Cardiac muscle cell (in vitro differentiated cells and primary cell): ENCODE measurements around the gene CMTM8. TPM values are rescaled to one million over a fixed set of nuclear protein-coding genes. Genes with fewer than 3 reads are reported as not detected.

ENCODE experiments used
- DNase-seq, 2 donors: peaks; one replicate each; pipeline versions ENCODE4 v3.0.0 to v3.0.0-alpha.2; 2010 to 2017; ENCODE audit warnings: low read depth in 1 of 2, low spot score in 1 of 2
- H3K27ac ChIP-seq: fragments of 200-600 bp; sonication (generic); 2 replicates; pipeline ENCODE4 v1.5.1; 2016
- H3K27me3 ChIP-seq: fragments of 200-600 bp; sonication (generic); 2 replicates; pipeline ENCODE4 v1.6.0; 2016; ENCODE audit warnings: control low read depth
- H3K36me3 ChIP-seq: fragments of 200-600 bp; sonication (generic); 2 replicates; pipeline ENCODE4 v1.5.1; 2016; ENCODE audit warnings: control low read depth
- H3K4me1 ChIP-seq: fragments of 200-600 bp; sonication (generic); 2 replicates; pipeline ENCODE4 v1.8.1; 2017; ENCODE audit warnings: low read depth, mild to moderate bottlenecking, mixed run types
- H3K4me3 ChIP-seq: fragments of 200-600 bp; sonication (generic); 2 replicates; pipeline ENCODE4 v1.5.1; 2016; ENCODE audit warnings: mild to moderate bottlenecking
- H3K9me3 ChIP-seq: fragments of 200-600 bp; sonication (generic); 2 replicates; pipeline ENCODE4 v1.5.1; 2017; ENCODE audit warnings: low read depth, mild to moderate bottlenecking, control low read depth
- polyA plus RNA-seq: library from polyadenylated mRNA; unstranded; fragments of >200 nt; fragmentation: Nextera tagmentation; extraction: Ambion mirVana; gene quantifications from 2 replicates; pipeline ENCODE4 v1.2.1, GENCODE V29; 2016
- total RNA-seq: library from RNA; depleted of rRNA; stranded (reverse); fragments of >200 nt; gene quantifications from 2 replicates; pipeline ENCODE4 v1.2.3, GENCODE V29; 2016
- TF ChIP-seq, protein P1 (sequence below): IDR thresholded peaks from 2 replicates; pipeline ENCODE4 v1.5.1; 2012; ENCODE audit warnings: low read depth, mild to moderate bottlenecking, low read length

CMTM8 gene
- total and polyA plus RNA-seq, 2 experiments from 2014 or later, result 6.9 to 12.5 TPM

DNA sequence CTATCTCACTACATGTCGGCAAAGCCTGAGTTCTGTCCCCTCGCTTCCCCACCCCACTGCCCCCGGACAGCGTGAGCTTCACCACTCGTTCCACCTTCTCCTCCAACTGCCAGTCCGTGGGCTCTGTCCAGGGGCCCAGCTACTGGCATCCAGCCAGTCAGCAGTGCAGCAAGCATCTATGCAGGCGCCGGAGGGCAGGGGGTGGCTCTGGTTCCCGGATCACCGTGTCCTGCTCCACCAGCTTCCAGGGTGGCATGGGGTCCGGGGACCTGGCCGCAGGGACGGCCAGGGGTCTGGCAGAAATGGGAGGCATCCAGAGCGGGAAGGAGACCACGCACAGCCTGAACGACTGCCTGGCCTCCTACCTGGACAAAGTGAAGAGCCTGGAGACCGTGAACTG is 20.4 kb downstream of the CMTM8 start:
- Histone ChIP-seq H3K9me3 (no peaks in the 10 kb centered on the region), H3K36me3 (no peaks in the 10 kb centered on the region), H3K4me3 (no peak overlapping the region), H3K27me3 (no peaks in the 10 kb centered on the region), H3K4me1 (no peaks in the 10 kb centered on the region), H3K27ac (no peak overlapping the region)
- TF ChIP-seq, protein P1, sequence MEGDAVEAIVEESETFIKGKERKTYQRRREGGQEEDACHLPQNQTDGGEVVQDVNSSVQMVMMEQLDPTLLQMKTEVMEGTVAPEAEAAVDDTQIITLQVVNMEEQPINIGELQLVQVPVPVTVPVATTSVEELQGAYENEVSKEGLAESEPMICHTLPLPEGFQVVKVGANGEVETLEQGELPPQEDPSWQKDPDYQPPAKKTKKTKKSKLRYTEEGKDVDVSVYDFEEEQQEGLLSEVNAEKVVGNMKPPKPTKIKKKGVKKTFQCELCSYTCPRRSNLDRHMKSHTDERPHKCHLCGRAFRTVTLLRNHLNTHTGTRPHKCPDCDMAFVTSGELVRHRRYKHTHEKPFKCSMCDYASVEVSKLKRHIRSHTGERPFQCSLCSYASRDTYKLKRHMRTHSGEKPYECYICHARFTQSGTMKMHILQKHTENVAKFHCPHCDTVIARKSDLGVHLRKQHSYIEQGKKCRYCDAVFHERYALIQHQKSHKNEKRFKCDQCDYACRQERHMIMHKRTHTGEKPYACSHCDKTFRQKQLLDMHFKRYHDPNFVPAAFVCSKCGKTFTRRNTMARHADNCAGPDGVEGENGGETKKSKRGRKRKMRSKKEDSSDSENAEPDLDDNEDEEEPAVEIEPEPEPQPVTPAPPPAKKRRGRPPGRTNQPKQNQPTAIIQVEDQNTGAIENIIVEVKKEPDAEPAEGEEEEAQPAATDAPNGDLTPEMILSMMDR, result no peak
- DNase-seq, result no peak

DNA sequence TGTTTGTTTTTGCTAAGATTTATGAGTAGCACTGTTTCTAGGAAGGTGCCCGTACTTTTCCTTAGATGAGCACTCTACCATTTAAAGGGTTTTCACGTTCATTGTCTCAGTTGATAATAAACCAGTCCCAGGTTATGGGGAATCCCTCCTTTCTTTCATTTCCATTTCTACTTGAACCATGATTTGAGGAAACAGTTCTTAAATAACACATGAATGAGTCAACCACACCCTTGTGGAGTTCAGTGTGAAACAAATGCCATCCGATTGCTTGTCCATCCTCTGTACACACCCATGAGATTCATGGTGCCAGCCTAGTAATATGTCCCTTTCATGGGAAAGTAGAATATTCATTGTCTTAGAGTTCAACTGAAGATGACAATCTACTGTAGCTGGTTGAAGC is 23.1 kb downstream of the CMTM8 start:
- Histone ChIP-seq H3K4me3 (no peak overlapping the region), H3K27ac (no peak overlapping the region), H3K4me1 (no peaks in the 10 kb centered on the region), H3K27me3 (no peaks in the 10 kb centered on the region), H3K36me3 (no peaks in the 10 kb centered on the region), H3K9me3 (no peaks in the 10 kb centered on the region)
- TF ChIP-seq, protein P1, result no peak
- DNase-seq, result no peak

DNA sequence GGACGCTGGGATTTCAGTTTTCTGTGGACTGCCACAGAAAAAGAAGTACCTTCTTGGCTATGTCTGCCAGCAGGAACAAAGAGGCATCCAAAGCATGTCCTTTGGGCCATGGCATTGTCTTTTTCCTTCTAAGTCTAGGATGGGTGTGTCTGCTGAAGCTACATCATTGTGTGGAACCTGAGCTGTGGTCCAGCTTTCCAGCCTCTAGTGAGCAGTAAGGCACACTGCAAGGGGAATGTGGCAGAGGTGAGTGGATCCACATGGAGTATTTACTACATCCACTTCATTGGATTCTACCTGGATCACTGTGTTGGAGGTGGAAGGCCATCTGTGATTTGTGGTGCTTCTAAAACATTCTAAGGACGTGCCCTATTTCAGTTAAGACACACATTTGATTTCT is 23.7 kb downstream of the CMTM8 start:
- no peaks in the 10 kb centered on the region for H3K4me1 ChIP-seq
- H3K9me3 ChIP-seq, result no peaks in the 10 kb centered on the region
- no peak overlapping the region for H3K4me3 ChIP-seq
- H3K27me3 ChIP-seq, result no peaks in the 10 kb centered on the region
- H3K27ac ChIP-seq, result no peak overlapping the region
- TF ChIP-seq, protein P1, result no peak
- H3K36me3 ChIP-seq, result no peaks in the 10 kb centered on the region
- no peak for DNase-seq

- Histone ChIP-seq H3K4me3 (no peak overlapping the region), H3K36me3 (no peaks in the 10 kb centered on the region), H3K9me3 (no peaks in the 10 kb centered on the region), H3K27ac (no peak overlapping the region), H3K27me3 (no peaks in the 10 kb centered on the region), H3K4me1 (peaks cover under 1% of the 10 kb centered on the region)
- TF ChIP-seq, protein P1, result no peak
- DNase-seq, result no peak
These were observed 35.8 kb downstream of the CMTM8 start for GRCh38 chr3:32274306-32274705.

DNA sequence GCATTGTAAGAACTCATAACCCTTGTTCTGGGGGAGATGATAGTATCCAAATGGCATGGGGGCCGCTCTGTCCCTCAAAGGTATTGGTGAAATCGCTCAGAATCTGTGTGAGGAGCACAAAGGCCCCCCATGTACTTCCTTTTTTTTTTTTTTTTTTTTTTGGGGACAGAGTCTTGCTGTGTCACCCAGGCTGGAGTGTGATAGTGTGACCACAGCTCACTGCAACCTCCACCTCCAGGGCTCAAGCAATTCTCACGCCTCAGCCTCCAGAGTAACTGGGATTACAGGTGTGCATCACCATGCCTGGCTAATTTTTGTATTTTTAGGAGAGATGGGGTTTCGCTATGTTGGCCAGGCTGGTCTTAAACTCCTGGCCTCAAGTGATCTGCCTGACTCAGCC is 37.0 kb downstream of the CMTM8 start:
- no peaks in the 10 kb centered on the region for H3K36me3 ChIP-seq

More for the DNA sequence above, 37.0 kb downstream of the CMTM8 start:
- no peaks in the 10 kb centered on the region for H3K27me3 ChIP-seq
- TF ChIP-seq, protein P1, result no peak
- no peak overlapping the region for H3K27ac ChIP-seq
- H3K4me1 ChIP-seq, result no peaks in the 10 kb centered on the region
- H3K4me3 ChIP-seq, result no peak overlapping the region
- no peak for DNase-seq
- H3K9me3 ChIP-seq, result no peaks in the 10 kb centered on the region
